GM23338 (cell line): ENCODE measurements around the gene CDC14A.

ENCODE experiments used
- EZH2 ChIP-seq: fragments of 200-600 bp; sonication (generic); IDR thresholded peaks from one replicate; pipeline ENCODE4 v1.8.0; 2017; ENCODE audit warnings: antibody characterized with exemption, mild to moderate bottlenecking, low read depth; ENCODE audit not compliant: unreplicated experiment
- EZH2phosphoT487 ChIP-seq: fragments of 200-600 bp; sonication (generic); IDR thresholded peaks from one replicate; pipeline ENCODE4 v1.8.1; 2018; ENCODE audit warnings: antibody characterized with exemption; ENCODE audit not compliant: unreplicated experiment
- POLR2AphosphoS5 ChIP-seq: IDR thresholded peaks from 2 replicates; pipeline ENCODE4 v1.6.1; 2016; ENCODE audit warnings: antibody characterized with exemption, low read depth
- TF ChIP-seq, protein P1 (sequence below), 2 experiments: fragments of 200-600 bp in 1 of 2; sonication (generic) in 1 of 2; conservative IDR thresholded peaks; 2 replicates each; pipeline versions ENCODE4 v1.5.1 to v1.6.1; 2016 to 2017; ENCODE audit warnings: antibody characterized with exemption in 2 of 2, low read depth in 2 of 2, mild to moderate bottlenecking in 2 of 2, moderate library complexity in 1 of 2

GRCh38 chr1:100557606-100557953 is 205.3 kb downstream of the CDC14A start:
- TF ChIP-seq, protein P1, sequence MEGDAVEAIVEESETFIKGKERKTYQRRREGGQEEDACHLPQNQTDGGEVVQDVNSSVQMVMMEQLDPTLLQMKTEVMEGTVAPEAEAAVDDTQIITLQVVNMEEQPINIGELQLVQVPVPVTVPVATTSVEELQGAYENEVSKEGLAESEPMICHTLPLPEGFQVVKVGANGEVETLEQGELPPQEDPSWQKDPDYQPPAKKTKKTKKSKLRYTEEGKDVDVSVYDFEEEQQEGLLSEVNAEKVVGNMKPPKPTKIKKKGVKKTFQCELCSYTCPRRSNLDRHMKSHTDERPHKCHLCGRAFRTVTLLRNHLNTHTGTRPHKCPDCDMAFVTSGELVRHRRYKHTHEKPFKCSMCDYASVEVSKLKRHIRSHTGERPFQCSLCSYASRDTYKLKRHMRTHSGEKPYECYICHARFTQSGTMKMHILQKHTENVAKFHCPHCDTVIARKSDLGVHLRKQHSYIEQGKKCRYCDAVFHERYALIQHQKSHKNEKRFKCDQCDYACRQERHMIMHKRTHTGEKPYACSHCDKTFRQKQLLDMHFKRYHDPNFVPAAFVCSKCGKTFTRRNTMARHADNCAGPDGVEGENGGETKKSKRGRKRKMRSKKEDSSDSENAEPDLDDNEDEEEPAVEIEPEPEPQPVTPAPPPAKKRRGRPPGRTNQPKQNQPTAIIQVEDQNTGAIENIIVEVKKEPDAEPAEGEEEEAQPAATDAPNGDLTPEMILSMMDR (conservative IDR thresholded peaks at IDR 0.05; ENCODE audit: low read depth in 2 of 2) = no peak
- TF ChIP-seq POLR2AphosphoS5 (no peak), EZH2 (no peak), EZH2phosphoT487 (no peak)
